Right ventricle myocardium superior (tissue), 1 donor: ENCODE measurements around the gene CTTNBP2. TPM values are rescaled to one million over a fixed set of nuclear protein-coding genes. Genes with fewer than 3 reads are reported as not detected.
A peak's percentile ranks its signal among the peaks of the same experiment; 100 is the strongest.
"Not testable (repeated sequence)": the region's sequence is repeated elsewhere in the genome, so short reads cannot be mapped to it uniquely, and the experiment has no call there.

Source experiments
- ATAC-seq: fragments of 200-7000 bp; cut with Tn5 transposase; one replicate; pipeline ENCODE4 v1.9.1; 2020; ENCODE audit warnings: mild to moderate bottlenecking; ENCODE audit not compliant: poor library complexity
- DNase-seq: peaks from one replicate; pipeline ENCODE4 v3.0.0-alpha.2; 2020
- intact Hi-C: fragments of 100-400 bp; cut with DNase I; formaldehyde crosslinking; loops from one replicate; pipeline ENCODE4 v1.11.2; 2022
- total RNA-seq: library from RNA; stranded (reverse); fragmentation: NEBNext Ultra II Directional; extraction: Animal tissue kit (Norgen Biotek cat#: 25700); gene quantifications from one replicate; pipeline ENCODE4 v1.2.1, GENCODE V29; 2021
- donor health status: DM: no; HTN: yes; CAD: no; lungs with severe emphysema.

CTTNBP2 gene
- total RNA-seq, 1 donor from 2014 or later: 2.0 TPM

- ATAC-seq: no peak
These were observed 148.3 kb downstream of the CTTNBP2 start for GRCh38 chr7:117724898-117725297.

GRCh38 chr7:117719377-117719776 is 153.9 kb downstream of the CTTNBP2 start:
- no peak for ATAC-seq
- intact Hi-C loops: loop anchor here (5.0 kb wide), 1 partner anchor 262 kb away; no protein-coding TSS in a partner anchor
- DNase-seq: no peak

More at GRCh38 chr7:117724898-117725297, 148.3 kb downstream of the CTTNBP2 start:
- intact Hi-C loops: no loop called here
- no peak for DNase-seq

- DNase-seq: no peak
- ATAC-seq: no peak
- intact Hi-C loops: loop anchor here (5.0 kb wide), 1 partner anchor 261 kb away; no protein-coding TSS in a partner anchor
These were observed 155.0 kb downstream of the CTTNBP2 start for GRCh38 chr7:117718116-117718835.

- ATAC-seq: no peak
- intact Hi-C loops: loop anchor here (5.0 kb wide), 1 partner anchor 260 kb away; no protein-coding TSS in a partner anchor
- DNase-seq: no peak
These were observed 155.9 kb downstream of the CTTNBP2 start for GRCh38 chr7:117717357-117717756.

GRCh38 chr7:117716707-117717299 is 156.4 kb downstream of the CTTNBP2 start:
- no peak for DNase-seq
- ATAC-seq: no peak

GRCh38 chr7:117715784-117716445 is 157.3 kb downstream of the CTTNBP2 start:
- ATAC-seq (peak; percentile 77), DNase-seq (no peak)
- intact Hi-C loops: loop anchor here (5.0 kb wide), 1 partner anchor 259 kb away; no protein-coding TSS in a partner anchor

More at GRCh38 chr7:117716707-117717299, 156.4 kb downstream of the CTTNBP2 start:
- intact Hi-C loops: loop anchor here (5.0 kb wide), 1 partner anchor 260 kb away; no protein-coding TSS in a partner anchor

- ATAC-seq: no peak
- intact Hi-C loops: no loop called here
- DNase-seq: no peak
These were observed 161.7 kb downstream of the CTTNBP2 start for GRCh38 chr7:117711556-117711955.

- ATAC-seq, DNase-seq, intact Hi-C loops: not testable (repeated sequence)
These were observed 165.1 kb downstream of the CTTNBP2 start for GRCh38 chr7:117708173-117708572.

GRCh38 chr7:117707080-117707479 is 166.2 kb downstream of the CTTNBP2 start:
- no peak for DNase-seq
- intact Hi-C loops: no loop called here

GRCh38 chr7:117706210-117706609 is 167.0 kb downstream of the CTTNBP2 start:
- intact Hi-C loops: no loop called here
- ATAC-seq (no peak), DNase-seq (no peak)

More at GRCh38 chr7:117707080-117707479, 166.2 kb downstream of the CTTNBP2 start:
- no peak for ATAC-seq

- DNase-seq: no peak
- intact Hi-C loops: no loop called here
- no peak for ATAC-seq
These were observed 167.6 kb downstream of the CTTNBP2 start for GRCh38 chr7:117705630-117706029.

GRCh38 chr7:117704063-117704462 is 169.2 kb downstream of the CTTNBP2 start:
- ATAC-seq: no peak
- intact Hi-C loops: no loop called here
- DNase-seq: no peak

GRCh38 chr7:117698018-117698417 is 175.2 kb downstream of the CTTNBP2 start:
- ATAC-seq (no peak), DNase-seq (no peak)
- intact Hi-C loops: no loop called here

GRCh38 chr7:117692338-117692737 is 180.9 kb downstream of the CTTNBP2 start:
- no peak for ATAC-seq

GRCh38 chr7:117690147-117690546 is 183.1 kb downstream of the CTTNBP2 start:
- ATAC-seq (no peak), DNase-seq (no peak)
- intact Hi-C loops: no loop called here

More at GRCh38 chr7:117692338-117692737, 180.9 kb downstream of the CTTNBP2 start:
- intact Hi-C loops: no loop called here
- no peak for DNase-seq

- no peak for ATAC-seq
- no peak for DNase-seq
- intact Hi-C loops: no loop called here
These were observed 183.8 kb downstream of the CTTNBP2 start for GRCh38 chr7:117689406-117689805.

- ATAC-seq (no peak), DNase-seq (no peak)
- intact Hi-C loops: no loop called here
These were observed 185.1 kb downstream of the CTTNBP2 start for GRCh38 chr7:117688126-117688525.

- intact Hi-C loops: no loop called here
- ATAC-seq: no peak
- no peak for DNase-seq
These were observed 186.8 kb downstream of the CTTNBP2 start for GRCh38 chr7:117686311-117686935.

GRCh38 chr7:117685795-117686194 is 187.4 kb downstream of the CTTNBP2 start:
- DNase-seq: no peak
- intact Hi-C loops: no loop called here
- ATAC-seq: no peak
